ENCODE results near the gene ASCL2. TPM values are rescaled to one million over a fixed set of nuclear protein-coding genes. Genes with fewer than 3 reads are reported as not detected.

The ASCL2 gene
- total RNA-seq, 1 donor: not detected

GRCh38 chr11:2295971-2296912 is 25.9 kb upstream of the ASCL2 start:
- DNase-seq (ENCODE audit: low read depth): no peak
- no peak overlapping the region for H3K4me3 ChIP-seq (ENCODE audit: low read depth, low read length)
- TF ChIP-seq CTCF (IDR thresholded peaks at IDR 0.05; ENCODE audit: insufficient read depth, low read length): no peak

- no peak overlapping the region for H3K4me3 ChIP-seq (ENCODE audit: low read depth, low read length)
- TF ChIP-seq CTCF (IDR thresholded peaks at IDR 0.05; ENCODE audit: insufficient read depth, low read length): no peak
- no peak for DNase-seq (ENCODE audit: low read depth)
Observed at GRCh38 chr11:2294926-2295290, 24.5 kb upstream of the ASCL2 start.

GRCh38 chr11:2293984-2294925 is 23.9 kb upstream of the ASCL2 start:
- no peak overlapping the region for H3K4me3 ChIP-seq (ENCODE audit: low read depth, low read length)
- DNase-seq (ENCODE audit: low read depth): no peak
- no peak for TF ChIP-seq CTCF (IDR thresholded peaks at IDR 0.05; ENCODE audit: insufficient read depth, low read length)

- no peak for TF ChIP-seq CTCF (IDR thresholded peaks at IDR 0.05; ENCODE audit: insufficient read depth, low read length)
- no peak for DNase-seq (ENCODE audit: low read depth)
- H3K4me3 ChIP-seq (ENCODE audit: low read depth, low read length): no peak overlapping the region
Observed at GRCh38 chr11:2293531-2293971, 23.2 kb upstream of the ASCL2 start.

GRCh38 chr11:2290351-2290841 is 20.0 kb upstream of the ASCL2 start:
- no peak for TF ChIP-seq CTCF (IDR thresholded peaks at IDR 0.05; ENCODE audit: insufficient read depth, low read length)
- H3K4me3 ChIP-seq (ENCODE audit: low read depth, low read length): no peak overlapping the region
- no peak for DNase-seq (ENCODE audit: low read depth)

- DNase-seq (ENCODE audit: low read depth): no peak
- no peak for TF ChIP-seq CTCF (IDR thresholded peaks at IDR 0.05; ENCODE audit: insufficient read depth, low read length)
- H3K4me3 ChIP-seq (ENCODE audit: low read depth, low read length): no peak overlapping the region
Observed at GRCh38 chr11:2289859-2290258, 19.5 kb upstream of the ASCL2 start.

All from fibroblast of the aortic adventitia (primary cell).